ENCODE measurements around the gene ZBTB20. TPM values are rescaled to one million over a fixed set of nuclear protein-coding genes. Genes with fewer than 3 reads are reported as not detected.

Gene ZBTB20
- polyA plus RNA-seq, 1 donor: 2.6 TPM

DNA sequence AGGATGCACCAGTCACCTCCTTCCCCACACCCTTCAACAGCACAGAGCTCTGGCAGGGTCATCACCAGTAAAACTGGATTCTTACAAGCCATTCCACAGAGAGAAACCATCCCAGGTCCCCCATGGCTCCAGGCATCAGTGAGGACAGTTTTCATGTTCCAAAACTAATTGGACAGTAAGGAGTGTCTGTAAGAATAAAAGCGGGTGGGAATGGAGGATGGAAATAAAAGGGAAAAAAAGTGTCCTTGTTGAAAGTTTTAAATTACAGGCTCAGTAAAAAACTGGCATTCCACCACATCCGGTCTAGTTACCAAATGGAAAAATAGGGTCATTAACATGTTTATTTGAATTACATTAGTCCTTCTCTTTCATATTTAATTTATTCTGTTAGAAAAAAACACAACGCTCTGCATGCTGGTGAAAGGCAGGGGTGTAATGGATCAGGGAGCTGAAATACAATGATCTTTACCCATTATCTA lies 735.9 kb downstream of the ZBTB20 start:
- no peak for DNase-seq (ENCODE audit: low read depth)

DNA sequence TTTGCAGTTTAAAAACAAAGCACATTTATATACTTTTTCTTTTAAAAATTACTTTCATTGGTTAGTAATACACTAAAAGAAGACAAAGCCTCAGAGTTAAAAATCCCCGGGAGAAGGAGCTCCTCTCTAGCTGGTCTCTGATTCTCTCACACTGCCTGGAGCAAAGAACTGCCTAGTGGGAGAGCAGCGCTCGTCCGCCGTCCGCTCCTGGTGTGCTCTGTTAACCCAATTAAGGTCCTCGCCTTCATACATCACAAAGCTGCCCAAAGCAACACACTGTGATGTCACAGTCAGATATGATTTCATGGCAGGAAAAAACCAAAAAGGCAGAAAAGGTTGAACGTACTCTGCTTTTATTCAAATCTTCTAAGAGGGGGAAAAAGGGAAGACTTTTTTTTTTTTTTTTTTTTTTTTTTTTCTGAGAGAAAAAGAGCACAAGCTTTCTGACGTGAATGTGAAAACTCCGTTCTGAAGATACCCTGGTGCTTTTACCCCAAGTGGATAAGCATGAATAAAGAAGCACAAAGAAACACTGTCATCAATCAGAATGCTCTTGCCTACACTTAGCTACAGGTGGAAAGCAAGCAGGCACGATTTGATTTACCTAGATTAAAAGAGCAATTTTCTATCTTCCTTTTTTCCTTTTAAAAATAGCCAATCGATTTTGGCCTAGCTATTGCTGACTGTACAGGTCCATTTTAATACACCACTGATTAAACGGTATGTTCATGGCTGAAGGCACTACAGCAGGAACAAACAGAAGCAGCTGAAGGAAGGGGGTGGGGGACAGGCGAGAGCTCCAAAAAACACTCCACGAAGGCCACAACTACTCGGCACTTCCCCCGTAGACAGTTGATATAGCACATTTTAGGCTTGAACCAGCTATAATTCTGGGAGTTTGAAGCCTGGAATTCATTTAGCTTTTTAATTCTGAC lies 738.1 kb downstream of the ZBTB20 start:
- DNase-seq (ENCODE audit: low read depth): no peak

GRCh38 chr3:114406922-114407321 lies 740.2 kb downstream of the ZBTB20 start:
- DNase-seq (ENCODE audit: low read depth): no peak

DNA sequence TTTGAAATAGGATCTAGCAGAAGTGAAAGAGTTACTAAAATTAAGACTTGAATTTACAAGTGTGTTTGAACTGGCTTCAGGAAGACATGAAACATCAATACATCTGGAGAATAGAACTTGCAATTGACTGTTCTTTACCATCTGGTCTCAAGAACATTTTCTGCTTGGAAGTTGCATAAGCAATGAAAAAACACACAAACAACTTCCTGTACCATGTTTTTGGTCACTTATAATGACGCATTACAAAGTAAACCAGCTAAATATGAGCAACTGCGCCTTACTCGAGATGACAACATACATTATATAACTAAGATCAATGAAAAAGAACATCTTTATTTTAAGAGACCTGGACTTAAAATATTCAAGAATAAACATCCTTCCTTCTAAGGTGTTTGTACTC lies 740.8 kb downstream of the ZBTB20 start:
- DNase-seq (ENCODE audit: low read depth): no peak

GRCh38 chr3:114405202-114405990 lies 741.7 kb downstream of the ZBTB20 start:
- no peak for DNase-seq (ENCODE audit: low read depth)

GRCh38 chr3:114404590-114404989 lies 742.5 kb downstream of the ZBTB20 start:
- DNase-seq (ENCODE audit: low read depth): no peak

DNA sequence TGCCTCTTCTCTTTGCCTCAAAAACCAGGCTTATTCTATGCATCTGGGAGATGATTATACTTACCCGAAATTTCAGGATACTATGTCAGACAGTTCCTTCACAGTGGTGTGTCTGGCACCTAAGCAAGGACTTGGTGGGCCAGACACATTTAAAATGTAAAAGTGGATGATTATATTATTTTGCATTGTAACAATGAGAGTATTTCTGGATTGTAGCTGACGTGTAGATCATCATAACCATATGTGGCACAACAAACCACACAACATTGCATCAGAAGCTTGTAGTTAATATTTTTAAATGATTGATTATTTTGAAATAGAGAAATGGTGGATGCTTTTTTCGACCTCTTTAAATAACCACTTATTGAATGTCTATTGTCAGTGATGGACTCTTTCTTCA lies 744.2 kb downstream of the ZBTB20 start:
- DNase-seq (ENCODE audit: low read depth): no peak

DNA sequence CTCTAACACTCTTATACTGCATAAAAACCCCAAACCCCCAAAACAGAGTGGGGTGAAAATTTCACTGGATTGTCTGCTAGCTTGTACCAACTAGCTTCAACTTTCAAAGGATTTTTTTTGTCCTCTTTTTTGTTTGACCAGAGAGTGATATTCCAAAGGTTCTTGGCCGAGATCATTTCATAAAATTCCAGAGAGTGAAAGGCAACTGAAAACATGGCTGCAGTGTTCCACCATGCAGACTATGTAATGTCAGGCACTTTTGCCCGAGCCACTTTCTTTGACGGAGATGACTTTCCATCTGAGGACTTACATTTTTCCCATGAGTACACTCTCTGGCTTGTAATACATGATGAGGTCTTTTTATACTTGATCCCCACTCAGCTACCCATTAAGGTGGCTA lies 745.7 kb downstream of the ZBTB20 start:
- DNase-seq (ENCODE audit: low read depth): no peak

DNA sequence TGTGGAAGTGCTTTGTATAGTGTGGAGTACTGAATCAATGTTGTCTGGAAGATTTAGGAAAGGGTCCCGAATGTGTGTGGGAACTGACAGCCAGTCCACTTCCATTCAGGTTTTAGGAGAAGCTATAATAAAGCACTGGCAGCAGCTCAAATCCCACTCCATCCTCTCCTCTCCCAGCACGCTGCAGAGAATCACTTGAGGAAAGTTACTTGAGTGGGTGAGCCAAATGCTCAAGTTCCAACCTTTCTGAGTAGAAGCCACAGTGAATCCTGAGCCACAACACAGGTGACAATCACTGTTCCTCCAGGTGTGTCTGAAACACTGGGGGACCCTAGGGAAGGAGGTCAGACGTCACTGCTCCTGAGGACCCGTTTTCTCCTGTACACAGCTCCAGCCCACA lies 746.7 kb downstream of the ZBTB20 start:
- no peak for DNase-seq (ENCODE audit: low read depth)

DNA sequence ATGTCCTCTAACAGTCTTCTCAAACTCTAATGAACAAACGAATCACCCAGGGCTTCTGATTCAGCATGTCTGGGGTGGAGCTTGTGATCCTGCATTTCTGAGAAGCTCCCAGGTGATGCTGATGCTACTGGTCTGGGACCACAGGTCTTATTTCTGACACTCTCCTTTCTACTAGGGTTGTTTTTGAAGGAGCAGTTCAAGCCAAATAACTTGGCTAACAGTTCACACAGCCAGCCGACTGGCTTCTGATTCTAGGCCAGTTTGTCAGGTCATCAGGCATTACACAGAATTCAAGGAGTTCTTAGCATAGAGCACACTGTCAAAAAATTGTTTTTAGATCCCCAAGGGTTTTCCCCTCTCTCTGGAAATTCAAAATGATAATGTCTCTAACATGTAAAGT lies 752.5 kb downstream of the ZBTB20 start:
- no peak for DNase-seq (ENCODE audit: low read depth)

DNA sequence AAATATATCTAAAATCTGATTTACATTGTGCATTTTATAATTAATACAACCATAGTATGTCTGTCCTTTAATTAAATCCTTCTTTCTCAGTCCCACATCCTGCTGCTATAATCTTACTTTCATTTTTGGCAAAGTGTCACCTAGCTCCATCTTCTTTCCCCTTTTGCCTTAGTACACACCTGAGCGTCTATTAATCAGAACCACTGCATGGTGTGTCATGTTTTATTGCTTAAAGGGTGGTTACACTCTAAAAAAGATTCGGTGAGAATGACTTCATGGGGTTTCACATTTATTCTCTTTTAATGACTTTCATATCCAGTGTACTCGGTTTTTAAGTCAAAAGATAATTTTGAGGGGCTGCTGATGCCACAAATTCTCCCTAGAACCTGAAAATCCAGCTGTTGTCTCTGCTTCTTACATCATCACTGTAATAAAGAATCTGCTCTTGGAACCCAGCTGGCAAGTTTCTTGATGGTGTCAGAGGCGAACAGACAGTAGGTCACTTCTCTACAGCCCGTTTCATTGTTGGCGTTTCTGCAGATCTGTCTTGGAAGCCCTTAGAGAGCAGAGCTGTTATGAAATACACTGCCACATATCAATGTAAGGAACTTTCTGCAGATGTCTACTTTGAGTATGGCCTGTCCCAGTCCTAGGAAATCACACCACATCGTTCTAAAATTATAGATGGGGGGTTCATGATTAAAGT lies 753.6 kb downstream of the ZBTB20 start:
- DNase-seq (ENCODE audit: low read depth): no peak

GRCh38 chr3:114392831-114393230 lies 754.3 kb downstream of the ZBTB20 start:
- no peak for DNase-seq (ENCODE audit: low read depth)

- DNase-seq (ENCODE audit: low read depth): no peak
Measured at GRCh38 chr3:114389156-114389555, 757.9 kb downstream of the ZBTB20 start.

- no peak for DNase-seq (ENCODE audit: low read depth)
Measured at GRCh38 chr3:114384558-114384903, 762.6 kb downstream of the ZBTB20 start.

GRCh38 chr3:114383875-114384557 lies 763.1 kb downstream of the ZBTB20 start:
- peak; percentile 69 for DNase-seq (ENCODE audit: low read depth)

- no peak for DNase-seq (ENCODE audit: low read depth)
Measured at GRCh38 chr3:114380233-114380651, 766.8 kb downstream of the ZBTB20 start.

- no peak for DNase-seq (ENCODE audit: low read depth)
Measured at GRCh38 chr3:114379266-114379665, 767.8 kb downstream of the ZBTB20 start.

GRCh38 chr3:114378760-114379159 lies 768.3 kb downstream of the ZBTB20 start:
- no peak for DNase-seq (ENCODE audit: low read depth)

DNA sequence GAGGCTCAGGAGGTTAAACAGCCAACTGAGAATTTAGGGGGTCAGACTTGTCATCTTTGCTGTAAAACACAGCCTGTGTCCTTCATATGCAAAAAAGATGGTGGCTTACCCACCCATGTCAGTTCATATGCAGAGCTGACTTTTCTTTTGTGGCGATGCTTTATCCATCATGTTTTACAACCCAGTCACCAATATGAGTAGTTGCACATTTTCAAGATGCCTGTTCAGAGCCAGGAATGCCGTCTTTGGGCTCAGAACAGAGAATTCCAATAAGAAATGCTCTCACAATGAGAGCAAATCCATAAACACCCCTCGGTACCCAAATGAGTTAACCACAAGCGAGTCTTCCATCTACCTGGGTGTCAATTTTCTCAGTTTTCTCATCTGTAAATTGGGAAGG lies 769.7 kb downstream of the ZBTB20 start:
- no peak for DNase-seq (ENCODE audit: low read depth)

DNA sequence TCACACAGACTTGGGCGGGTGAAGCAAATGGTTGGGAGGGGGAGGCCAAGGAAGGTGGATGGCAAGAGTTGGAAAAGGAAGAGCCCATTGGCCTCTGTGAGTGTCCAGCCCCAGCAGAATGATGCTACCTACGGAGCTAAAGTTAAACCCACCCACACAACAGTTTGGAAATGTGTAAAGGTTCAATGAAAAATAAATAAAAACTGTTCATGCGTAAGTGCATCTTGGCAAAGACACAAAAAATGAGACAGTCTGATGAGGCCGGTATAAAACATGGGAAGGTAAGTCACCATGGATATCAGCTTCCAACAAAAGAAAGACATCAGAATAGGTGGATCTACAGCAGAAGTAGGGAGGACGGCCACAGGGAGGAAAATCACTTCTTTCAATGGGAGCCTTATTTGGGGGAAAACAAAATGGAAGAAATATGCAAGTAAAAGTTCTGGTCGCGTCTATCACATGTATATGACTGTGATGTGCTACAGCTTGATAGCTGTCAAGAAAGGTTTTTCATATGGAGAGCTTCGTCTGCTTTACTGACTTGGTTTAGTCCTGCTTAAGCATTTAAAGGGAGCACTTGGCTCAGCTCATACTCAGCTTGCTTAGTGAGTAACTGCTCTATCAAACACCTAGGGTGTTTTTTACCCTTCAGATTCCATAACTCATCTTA lies 770.4 kb downstream of the ZBTB20 start:
- no peak for DNase-seq (ENCODE audit: low read depth)

All from forelimb muscle (tissue), 1 donor.